ENCODE data around the gene DTNA. TPM values are rescaled to one million over a fixed set of nuclear protein-coding genes. Genes with fewer than 3 reads are reported as not detected.
"Not testable (repeated sequence)": the region's sequence is repeated elsewhere in the genome, so short reads cannot be mapped to it uniquely, and the experiment has no call there.

The DTNA gene
- total RNA-seq, 1 donor from 2014 or later, result not detected

DNA sequence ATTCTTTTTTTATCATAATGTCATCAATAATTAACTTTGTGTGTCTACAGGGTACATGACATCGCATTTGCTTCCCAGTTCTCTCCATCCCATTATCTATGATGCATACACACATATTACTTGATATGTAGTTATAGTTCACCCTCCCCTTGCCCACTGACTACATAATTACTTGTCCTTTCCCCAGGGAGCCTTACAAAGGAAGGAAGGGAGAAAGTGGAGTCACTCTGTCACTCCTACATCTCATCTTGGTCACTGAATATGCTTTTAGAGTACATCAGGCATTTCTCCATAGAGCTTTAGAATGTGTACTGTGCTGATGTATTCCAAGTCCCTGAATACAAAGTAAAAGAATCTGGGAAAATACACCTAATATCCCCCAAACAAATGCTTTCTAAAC lies 6.0 kb upstream of the DTNA start:
- intact Hi-C loops (cut with micrococcal nuclease), result no loop called here
- no peak overlapping the region for H3K4me3 Mint-ChIP-seq
- H3K9me3 Mint-ChIP-seq, result no peaks in the 10 kb centered on the region
- no peaks in the 10 kb centered on the region for H3K36me3 Mint-ChIP-seq (ENCODE audit: low read depth)
- no peaks in the 10 kb centered on the region for H3K4me1 Mint-ChIP-seq (ENCODE audit: low read depth)
- H3K27ac Mint-ChIP-seq, result no peak overlapping the region
- no peaks in the 10 kb centered on the region for H3K27me3 Mint-ChIP-seq (ENCODE audit: insufficient read depth)
- DNase-seq (ENCODE audit: low spot score), result no peak

DNA sequence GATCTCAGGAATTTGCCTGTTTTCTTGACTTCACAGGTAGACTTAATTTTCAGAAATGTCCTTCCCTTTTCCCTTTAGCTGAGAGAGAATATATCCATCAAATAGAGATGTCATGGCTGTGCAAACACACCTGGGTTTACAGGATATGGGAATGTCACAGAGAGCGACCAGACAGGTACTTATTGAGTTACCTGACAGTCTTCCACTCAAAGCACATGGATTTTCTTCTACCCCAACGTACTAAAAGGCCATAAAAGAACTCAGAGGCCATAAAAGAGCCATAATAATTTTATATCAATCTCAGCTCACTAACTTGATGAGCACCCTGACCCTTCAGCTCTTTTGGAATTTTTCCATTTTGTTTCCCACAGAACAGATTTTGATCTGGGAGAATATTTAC lies 5.3 kb upstream of the DTNA start:
- no peaks in the 10 kb centered on the region for H3K36me3 Mint-ChIP-seq (ENCODE audit: low read depth)
- H3K4me1 Mint-ChIP-seq (ENCODE audit: low read depth), result no peaks in the 10 kb centered on the region
- DNase-seq (ENCODE audit: low spot score), result no peak
- intact Hi-C loops (cut with micrococcal nuclease), result no loop called here
- no peak overlapping the region for H3K4me3 Mint-ChIP-seq
- no peaks in the 10 kb centered on the region for H3K27me3 Mint-ChIP-seq (ENCODE audit: insufficient read depth)
- H3K27ac Mint-ChIP-seq, result no peak overlapping the region
- H3K9me3 Mint-ChIP-seq, result no peaks in the 10 kb centered on the region

DNA sequence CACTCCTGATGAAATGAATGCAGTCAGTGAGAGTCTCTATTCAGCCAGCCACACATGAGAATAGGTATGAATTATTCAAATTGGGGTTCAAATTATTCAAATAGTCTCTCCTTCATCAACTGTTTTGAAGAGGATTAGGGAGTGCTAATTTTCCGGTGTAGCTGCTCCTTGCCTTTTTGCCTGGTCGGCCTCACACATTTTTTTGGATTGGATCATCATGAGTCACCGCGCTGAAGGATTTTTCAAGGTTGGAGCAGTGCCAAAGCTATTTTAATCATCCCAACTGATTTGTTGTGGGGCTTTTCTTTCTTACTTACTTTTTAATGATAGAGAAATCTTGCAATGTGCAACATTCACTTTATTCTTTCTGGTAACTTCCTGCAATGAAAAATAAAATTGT lies 2.4 kb upstream of the DTNA start:
- H3K36me3 Mint-ChIP-seq (ENCODE audit: low read depth), result no peaks in the 10 kb centered on the region
- no peak for DNase-seq (ENCODE audit: low spot score)
- H3K27ac Mint-ChIP-seq, result no peak overlapping the region
- H3K9me3 Mint-ChIP-seq, result no peaks in the 10 kb centered on the region
- H3K4me1 Mint-ChIP-seq (ENCODE audit: low read depth), result no peaks in the 10 kb centered on the region
- intact Hi-C loops (cut with micrococcal nuclease), result no loop called here
- H3K4me3 Mint-ChIP-seq, result no peak overlapping the region
- no peaks in the 10 kb centered on the region for H3K27me3 Mint-ChIP-seq (ENCODE audit: insufficient read depth)

DNA sequence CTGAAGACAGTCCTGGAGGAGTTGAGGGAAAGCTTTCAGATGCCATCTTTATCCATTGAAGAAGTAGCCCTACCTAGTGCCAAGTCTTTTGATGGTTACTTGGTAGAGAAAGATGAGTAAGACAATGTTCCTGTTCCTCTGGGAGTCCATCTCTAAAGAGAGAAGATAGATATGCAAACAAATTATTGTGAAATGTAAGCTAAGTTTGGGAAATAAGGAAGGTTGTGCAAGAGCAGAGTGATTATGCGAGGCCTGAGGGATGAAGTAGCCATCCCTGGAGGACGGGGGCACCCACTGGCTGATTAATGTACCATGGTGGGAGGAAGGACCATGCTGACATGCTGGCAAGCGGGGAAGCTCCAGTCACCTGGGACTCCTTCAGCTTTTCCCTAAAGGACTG lies 994 bp upstream of the DTNA start:
- no peak overlapping the region for H3K27ac Mint-ChIP-seq
- intact Hi-C loops (cut with micrococcal nuclease), result no loop called here
- no peak for DNase-seq (ENCODE audit: low spot score)
- no peak overlapping the region for H3K4me3 Mint-ChIP-seq
- no peaks in the 10 kb centered on the region for H3K4me1 Mint-ChIP-seq (ENCODE audit: low read depth)
- H3K27me3 Mint-ChIP-seq (ENCODE audit: insufficient read depth), result no peaks in the 10 kb centered on the region
- H3K36me3 Mint-ChIP-seq (ENCODE audit: low read depth), result no peaks in the 10 kb centered on the region
- H3K9me3 Mint-ChIP-seq, result no peaks in the 10 kb centered on the region

DNA sequence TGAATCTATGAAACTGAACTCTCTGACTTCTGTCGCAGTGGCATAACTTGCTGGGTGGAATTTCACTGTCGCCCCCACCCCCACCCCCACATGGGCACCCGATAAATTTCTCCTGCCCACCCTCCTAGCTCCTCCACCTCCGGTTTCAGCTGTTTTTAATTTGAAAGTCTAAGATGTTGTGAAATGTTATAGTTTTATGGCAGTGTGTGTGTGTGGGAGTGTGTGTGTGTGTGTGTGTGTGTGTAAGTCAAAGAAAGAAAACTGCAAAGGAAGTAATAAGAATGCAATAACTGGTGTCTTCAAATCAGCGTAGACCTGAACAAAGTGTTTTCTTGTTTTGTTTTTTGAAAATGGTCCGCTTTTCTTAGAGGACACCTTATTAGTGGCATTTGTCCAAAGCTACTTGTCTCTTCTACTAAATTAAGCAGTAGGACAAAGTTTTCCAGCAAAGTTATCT lies 388 bp downstream of the DTNA start:
- H3K36me3 Mint-ChIP-seq (ENCODE audit: low read depth), result no peaks in the 10 kb centered on the region
- H3K4me3 Mint-ChIP-seq, result no peak overlapping the region
- H3K27ac Mint-ChIP-seq, result no peak overlapping the region
- H3K9me3 Mint-ChIP-seq, result no peaks in the 10 kb centered on the region
- intact Hi-C loops (cut with micrococcal nuclease), result no loop called here
- H3K27me3 Mint-ChIP-seq (ENCODE audit: insufficient read depth), result no peaks in the 10 kb centered on the region
- H3K4me1 Mint-ChIP-seq (ENCODE audit: low read depth), result no peaks in the 10 kb centered on the region
- no peak for DNase-seq (ENCODE audit: low spot score)

DNA sequence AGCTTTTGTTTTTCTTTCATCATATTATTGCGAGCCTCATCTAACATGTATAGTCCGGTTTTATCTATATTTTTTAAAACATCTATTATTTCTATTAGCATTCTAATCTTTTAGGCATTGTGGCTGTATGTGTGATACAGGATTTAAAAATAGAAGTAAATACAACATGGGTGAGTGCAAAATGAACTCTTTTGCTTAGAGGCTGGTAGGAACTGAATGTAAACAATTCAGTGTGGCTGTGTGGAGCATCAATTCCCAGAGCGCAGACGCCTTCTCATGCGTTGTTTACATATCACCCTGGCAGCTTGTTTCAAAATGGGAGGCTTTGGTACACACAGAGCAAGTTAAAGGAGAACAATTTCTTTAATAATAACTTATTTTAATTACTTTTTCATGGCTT lies 836 bp downstream of the DTNA start:
- H3K27ac Mint-ChIP-seq, result no peak overlapping the region
- no peak overlapping the region for H3K4me3 Mint-ChIP-seq
- intact Hi-C loops (cut with micrococcal nuclease), result no loop called here
- no peak for DNase-seq (ENCODE audit: low spot score)
- no peaks in the 10 kb centered on the region for H3K27me3 Mint-ChIP-seq (ENCODE audit: insufficient read depth)
- no peaks in the 10 kb centered on the region for H3K9me3 Mint-ChIP-seq
- no peaks in the 10 kb centered on the region for H3K36me3 Mint-ChIP-seq (ENCODE audit: low read depth)
- H3K4me1 Mint-ChIP-seq (ENCODE audit: low read depth), result no peaks in the 10 kb centered on the region

DNA sequence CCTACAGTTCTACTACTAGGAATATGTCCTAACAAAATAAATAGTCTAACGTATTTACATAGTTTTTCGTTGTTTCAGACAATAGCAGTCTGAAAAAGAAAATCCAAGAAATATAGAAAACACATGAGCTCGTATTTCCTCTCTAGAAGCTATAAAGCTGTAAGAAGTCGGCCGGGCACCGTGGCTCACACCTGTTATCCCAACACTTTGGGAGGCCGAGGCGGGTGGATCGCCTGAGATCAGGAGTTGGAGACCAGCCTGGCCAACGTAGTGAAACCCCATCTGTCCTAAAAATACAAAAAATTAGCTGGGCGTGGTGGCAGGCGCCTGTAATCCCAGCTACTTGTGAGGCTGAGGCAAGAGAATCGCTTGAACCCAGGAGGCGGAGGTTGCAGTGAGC lies 6.0 kb downstream of the DTNA start:
- not testable (repeated sequence) for H3K4me1 Mint-ChIP-seq (ENCODE audit: low read depth); DNase-seq (ENCODE audit: low spot score)

DNA sequence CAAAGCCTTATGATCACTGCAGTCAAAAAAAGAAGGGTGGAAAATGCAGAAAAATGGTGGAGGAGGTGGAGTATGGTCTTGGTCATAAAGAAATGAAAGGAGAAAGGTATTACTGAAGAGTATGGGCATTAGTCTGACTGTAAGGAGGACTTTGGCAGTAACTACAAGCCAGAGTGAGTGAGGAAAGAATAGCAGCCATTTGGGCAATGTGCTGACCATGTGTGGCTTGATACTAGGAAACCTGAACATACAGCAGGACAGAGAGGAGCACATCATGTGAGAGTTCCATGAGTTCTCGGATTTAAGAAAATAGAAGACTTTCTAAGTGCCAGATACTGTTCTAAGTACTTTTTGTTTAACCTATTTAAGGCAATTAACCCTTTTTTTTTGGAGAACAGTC lies 8.5 kb downstream of the DTNA start:
- no peak for DNase-seq (ENCODE audit: low spot score)
- no peak overlapping the region for H3K4me3 Mint-ChIP-seq
- H3K9me3 Mint-ChIP-seq, result no peaks in the 10 kb centered on the region
- no peaks in the 10 kb centered on the region for H3K27me3 Mint-ChIP-seq (ENCODE audit: insufficient read depth)
- H3K4me1 Mint-ChIP-seq (ENCODE audit: low read depth), result no peaks in the 10 kb centered on the region
- no peaks in the 10 kb centered on the region for H3K36me3 Mint-ChIP-seq (ENCODE audit: low read depth)
- no peak overlapping the region for H3K27ac Mint-ChIP-seq
- intact Hi-C loops (cut with micrococcal nuclease), result no loop called here

More for the DNA sequence above, 6.0 kb downstream of the DTNA start:
- H3K36me3 Mint-ChIP-seq (ENCODE audit: low read depth); H3K4me3 Mint-ChIP-seq; H3K27me3 Mint-ChIP-seq (ENCODE audit: insufficient read depth); intact Hi-C loops (cut with micrococcal nuclease); H3K27ac Mint-ChIP-seq; H3K9me3 Mint-ChIP-seq: not testable (repeated sequence)

DNA sequence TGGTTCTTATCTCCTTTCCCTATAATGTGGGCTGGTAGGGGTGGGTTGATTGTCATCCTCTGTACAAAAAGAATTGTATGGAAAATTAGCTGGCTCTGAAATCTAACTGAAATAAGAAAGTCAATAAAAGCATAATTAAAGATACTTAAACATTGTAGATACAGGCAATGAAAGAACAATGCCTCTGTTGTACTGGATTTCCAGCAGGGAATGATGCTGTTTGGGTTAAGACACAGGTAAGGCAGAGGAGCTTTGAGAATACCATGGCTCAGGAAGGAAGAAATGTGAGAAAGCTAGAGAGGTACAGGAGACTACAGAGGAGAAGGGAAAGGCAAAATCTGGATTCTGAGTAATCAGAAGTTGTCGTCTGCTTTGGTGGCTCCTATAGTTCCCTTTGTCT lies 10.1 kb downstream of the DTNA start:
- Mint-ChIP-seq H3K9me3 (no peaks in the 10 kb centered on the region), H3K4me3 (no peak overlapping the region), H3K27ac (no peak overlapping the region), H3K36me3 (ENCODE audit: low read depth) (no peaks in the 10 kb centered on the region), H3K27me3 (ENCODE audit: insufficient read depth) (no peaks in the 10 kb centered on the region), H3K4me1 (ENCODE audit: low read depth) (no peaks in the 10 kb centered on the region)
- intact Hi-C loops (cut with micrococcal nuclease), result no loop called here
- no peak for DNase-seq (ENCODE audit: low spot score)

DNA sequence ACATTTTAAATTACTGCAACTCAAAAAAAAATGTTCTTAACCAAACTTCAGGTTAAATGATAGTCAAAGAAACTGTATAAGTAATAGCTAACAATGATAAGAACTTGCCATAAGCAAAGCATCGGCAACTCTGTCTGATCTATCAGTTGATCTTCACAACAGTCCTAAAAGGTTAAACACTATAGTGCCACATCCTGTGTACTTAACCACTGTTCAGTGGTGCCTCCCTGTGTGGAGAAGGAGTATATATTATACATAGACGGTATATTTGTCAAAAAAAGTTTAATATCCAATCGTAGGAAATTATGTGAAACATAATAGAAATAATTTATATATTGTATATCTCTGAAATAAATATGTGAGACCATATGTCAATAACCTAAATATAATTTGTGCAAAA lies 13.0 kb downstream of the DTNA start:
- Mint-ChIP-seq H3K4me3 (no peak overlapping the region), H3K9me3 (no peaks in the 10 kb centered on the region), H3K27me3 (ENCODE audit: insufficient read depth) (no peaks in the 10 kb centered on the region), H3K4me1 (ENCODE audit: low read depth) (no peaks in the 10 kb centered on the region), H3K36me3 (ENCODE audit: low read depth) (no peaks in the 10 kb centered on the region), H3K27ac (no peak overlapping the region)
- no peak for DNase-seq (ENCODE audit: low spot score)
- intact Hi-C loops (cut with micrococcal nuclease), result no loop called here

DNA sequence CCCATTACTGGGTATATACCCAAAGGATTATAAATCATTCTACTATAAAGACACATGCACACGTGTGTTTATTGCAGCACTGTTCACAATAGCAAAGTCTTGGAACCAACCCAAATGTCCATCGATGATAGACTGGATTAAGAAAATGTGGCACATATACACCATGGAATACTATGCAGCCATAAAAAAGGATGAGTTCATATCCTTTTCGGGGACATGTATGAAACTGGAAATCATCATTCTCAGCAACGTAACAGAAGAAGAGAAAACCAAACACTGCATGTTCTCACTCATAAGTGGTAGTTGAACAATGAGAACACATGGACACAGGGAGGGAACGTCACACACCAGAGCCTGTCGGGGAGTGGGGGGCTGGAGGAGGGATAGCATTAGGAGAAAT lies 15.6 kb downstream of the DTNA start:
- H3K4me3 Mint-ChIP-seq; H3K9me3 Mint-ChIP-seq; H3K36me3 Mint-ChIP-seq (ENCODE audit: low read depth); H3K27me3 Mint-ChIP-seq (ENCODE audit: insufficient read depth); H3K4me1 Mint-ChIP-seq (ENCODE audit: low read depth); H3K27ac Mint-ChIP-seq; DNase-seq (ENCODE audit: low spot score); intact Hi-C loops (cut with micrococcal nuclease): not testable (repeated sequence)

DNA sequence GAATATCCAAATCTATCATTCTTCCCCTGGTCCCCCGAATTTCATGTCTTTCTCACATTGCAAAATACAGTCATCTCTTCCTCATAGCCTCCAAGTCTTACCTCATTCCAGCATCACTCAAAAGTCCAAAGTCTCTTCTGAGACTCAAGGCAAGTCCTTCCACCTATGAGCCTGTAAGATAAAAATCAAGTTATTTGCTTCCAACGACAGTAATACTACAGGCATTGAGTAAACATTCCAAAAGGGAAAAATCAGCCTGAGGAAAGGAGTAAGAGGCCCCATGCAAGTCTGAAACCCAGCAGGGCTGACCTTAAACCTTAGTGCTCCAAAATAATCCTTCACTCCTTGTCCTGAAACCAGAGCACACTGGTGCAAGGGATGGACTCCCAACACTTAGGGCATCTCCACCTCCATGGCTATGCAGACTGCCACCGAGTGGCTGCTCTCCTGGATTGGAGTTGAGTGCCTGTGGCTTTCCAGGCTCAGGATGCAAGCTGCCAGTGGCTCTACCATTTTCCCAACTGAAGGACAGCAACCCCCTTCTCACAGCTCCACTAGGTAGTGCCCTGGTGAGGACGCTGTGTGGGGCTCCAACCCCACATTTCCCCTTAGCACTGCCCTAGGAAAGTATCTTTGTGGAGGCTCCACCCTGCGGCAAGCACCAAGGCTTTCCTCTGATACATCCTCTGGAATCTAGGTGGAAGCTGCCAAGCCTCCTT lies 16.3 kb downstream of the DTNA start:
- H3K4me1 Mint-ChIP-seq (ENCODE audit: low read depth), result no peaks in the 10 kb centered on the region
- DNase-seq (ENCODE audit: low spot score), result no peak
- no peak overlapping the region for H3K4me3 Mint-ChIP-seq
- H3K27me3 Mint-ChIP-seq (ENCODE audit: insufficient read depth), result no peaks in the 10 kb centered on the region
- no peaks in the 10 kb centered on the region for H3K36me3 Mint-ChIP-seq (ENCODE audit: low read depth)
- H3K9me3 Mint-ChIP-seq, result no peaks in the 10 kb centered on the region
- H3K27ac Mint-ChIP-seq, result no peak overlapping the region
- intact Hi-C loops (cut with micrococcal nuclease), result no loop called here

DNA sequence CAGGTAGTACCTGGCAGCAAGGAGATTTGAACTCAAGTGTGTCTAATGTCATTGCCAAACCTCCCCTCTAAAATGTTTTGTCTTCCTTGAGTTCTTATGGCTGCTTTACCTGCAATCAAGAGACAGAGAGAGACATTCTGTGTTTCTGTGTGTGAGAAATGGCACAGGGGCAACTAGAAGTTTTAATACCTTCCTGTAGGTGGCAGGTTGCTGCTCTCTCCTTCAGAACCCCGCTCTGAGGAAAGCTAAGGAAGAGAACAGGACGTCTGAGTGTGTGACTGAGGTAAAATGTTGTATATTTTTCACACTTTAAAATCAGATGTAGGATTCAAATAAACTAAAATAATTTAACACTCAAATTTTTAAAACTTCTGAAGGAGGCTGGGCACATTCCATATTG lies 19.2 kb downstream of the DTNA start:
- no peak overlapping the region for H3K27ac Mint-ChIP-seq
- H3K36me3 Mint-ChIP-seq (ENCODE audit: low read depth), result no peaks in the 10 kb centered on the region
- no peak for DNase-seq (ENCODE audit: low spot score)
- H3K27me3 Mint-ChIP-seq (ENCODE audit: insufficient read depth), result no peaks in the 10 kb centered on the region
- no peaks in the 10 kb centered on the region for H3K4me1 Mint-ChIP-seq (ENCODE audit: low read depth)
- intact Hi-C loops (cut with micrococcal nuclease), result loop anchor here (2.0 kb wide), 1 partner anchor 60 kb away; no protein-coding TSS in a partner anchor
- no peak overlapping the region for H3K4me3 Mint-ChIP-seq
- no peaks in the 10 kb centered on the region for H3K9me3 Mint-ChIP-seq

Measured in activated T-helper 1 cell treated with anti-CD3 and anti-CD28 coated beads, Interleukin-12 subunit alpha, Interleukin-12 subunit beta, Interleukin-2, Interleukin-4 antibody, amounts not matched to agents 30 ng/mL and 10 ng/mL and 1 ng/mL, durations not matched to agents 14 hours and 24 hours and 36 hours (primary cell).